PFSK-1 (cell line): ENCODE measurements around the gene GFPT1.

ENCODE experiments used
- POLR2AphosphoS5 ChIP-seq: IDR thresholded peaks from 2 replicates; pipeline ENCODE4 v1.6.1; 2012; ENCODE audit warnings: low read depth, mild to moderate bottlenecking, control low read depth, low read length, moderate library complexity
- SIN3A ChIP-seq: IDR thresholded peaks from 2 replicates; pipeline ENCODE4 v1.6.1; 2012; ENCODE audit warnings: mild to moderate bottlenecking, low read length, moderate library complexity, borderline replicate concordance; ENCODE audit not compliant: insufficient read depth

GRCh38 chr2:69308338-69308737 lies 78.7 kb downstream of the GFPT1 start:
- TF ChIP-seq POLR2AphosphoS5 (no peak), SIN3A (no peak)
